ENCODE measurements around the gene ZBTB20. TPM values are rescaled to one million over a fixed set of nuclear protein-coding genes. Genes with fewer than 3 reads are reported as not detected.

Gene ZBTB20
- total RNA-seq, 2 donors from 2014 or later = 75.7 to 91.2 TPM

- no peak for DNase-seq (ENCODE audit: low spot score)
- intact Hi-C loops (cut with DNase I) = no loop called here
Observed at GRCh38 chr3:114672692-114673447, 474.2 kb downstream of the ZBTB20 start.

- no peak for DNase-seq (ENCODE audit: low spot score)
- intact Hi-C loops (cut with DNase I) = no loop called here
Observed at GRCh38 chr3:114671741-114672510, 475.2 kb downstream of the ZBTB20 start.

- intact Hi-C loops (cut with DNase I) = no loop called here
- DNase-seq (ENCODE audit: low spot score) = no peak
Observed at GRCh38 chr3:114669614-114670013, 477.5 kb downstream of the ZBTB20 start.

GRCh38 chr3:114668099-114668498, 479.0 kb downstream of the ZBTB20 start:
- DNase-seq (ENCODE audit: low spot score) = no peak
- intact Hi-C loops (cut with DNase I) = no loop called here

- intact Hi-C loops (cut with DNase I) = no loop called here
- no peak for DNase-seq (ENCODE audit: low spot score)
Observed at GRCh38 chr3:114666623-114667022, 480.5 kb downstream of the ZBTB20 start.

- DNase-seq (ENCODE audit: low spot score) = no peak
- intact Hi-C loops (cut with DNase I) = no loop called here
Observed at GRCh38 chr3:114664006-114664405, 483.1 kb downstream of the ZBTB20 start.

GRCh38 chr3:114660808-114661207, 486.3 kb downstream of the ZBTB20 start:
- intact Hi-C loops (cut with DNase I) = no loop called here

GRCh38 chr3:114660124-114660523, 487.0 kb downstream of the ZBTB20 start:
- DNase-seq (ENCODE audit: low spot score) = no peak
- intact Hi-C loops (cut with DNase I) = no loop called here

More at GRCh38 chr3:114660808-114661207, 486.3 kb downstream of the ZBTB20 start:
- no peak for DNase-seq (ENCODE audit: low spot score)

GRCh38 chr3:114659109-114660061, 487.7 kb downstream of the ZBTB20 start:
- no peak for DNase-seq (ENCODE audit: low spot score)
- intact Hi-C loops (cut with DNase I) = no loop called here

- DNase-seq (ENCODE audit: low spot score) = no peak
- intact Hi-C loops (cut with DNase I) = no loop called here
Observed at GRCh38 chr3:114651555-114651954, 495.5 kb downstream of the ZBTB20 start.

GRCh38 chr3:114650808-114651207, 496.3 kb downstream of the ZBTB20 start:
- intact Hi-C loops (cut with DNase I) = no loop called here
- no peak for DNase-seq (ENCODE audit: low spot score)

GRCh38 chr3:114649331-114649730, 497.8 kb downstream of the ZBTB20 start:
- no peak for DNase-seq (ENCODE audit: low spot score)
- intact Hi-C loops (cut with DNase I) = no loop called here

- DNase-seq (ENCODE audit: low spot score) = no peak
- intact Hi-C loops (cut with DNase I) = no loop called here
Observed at GRCh38 chr3:114646526-114646925, 500.6 kb downstream of the ZBTB20 start.

GRCh38 chr3:114645392-114645791, 501.7 kb downstream of the ZBTB20 start:
- intact Hi-C loops (cut with DNase I) = no loop called here
- DNase-seq (ENCODE audit: low spot score) = no peak

- intact Hi-C loops (cut with DNase I) = no loop called here
Observed at GRCh38 chr3:114644367-114644766, 502.7 kb downstream of the ZBTB20 start.

GRCh38 chr3:114642951-114643741, 503.9 kb downstream of the ZBTB20 start:
- no peak for DNase-seq (ENCODE audit: low spot score)

More at GRCh38 chr3:114644367-114644766, 502.7 kb downstream of the ZBTB20 start:
- no peak for DNase-seq (ENCODE audit: low spot score)

GRCh38 chr3:114640126-114640525, 507.0 kb downstream of the ZBTB20 start:
- no peak for DNase-seq (ENCODE audit: low spot score)
- intact Hi-C loops (cut with DNase I) = no loop called here

More at GRCh38 chr3:114642951-114643741, 503.9 kb downstream of the ZBTB20 start:
- intact Hi-C loops (cut with DNase I) = no loop called here

GRCh38 chr3:114639171-114639570, 507.9 kb downstream of the ZBTB20 start:
- no peak for DNase-seq (ENCODE audit: low spot score)
- intact Hi-C loops (cut with DNase I) = no loop called here

- intact Hi-C loops (cut with DNase I) = loop anchor here in 1 of 2 donors (1.0 kb wide), 1 partner anchor 21 kb away; no protein-coding TSS in a partner anchor
- no peak for DNase-seq (ENCODE audit: low spot score)
Observed at GRCh38 chr3:114635878-114636277, 511.2 kb downstream of the ZBTB20 start.
